ENCODE results near the gene SPATA46. TPM values are rescaled to one million over a fixed set of nuclear protein-coding genes. Genes with fewer than 3 reads are reported as not detected.

Gene SPATA46
- total and polyA plus RNA-seq, 8 donors = not detected

DNA sequence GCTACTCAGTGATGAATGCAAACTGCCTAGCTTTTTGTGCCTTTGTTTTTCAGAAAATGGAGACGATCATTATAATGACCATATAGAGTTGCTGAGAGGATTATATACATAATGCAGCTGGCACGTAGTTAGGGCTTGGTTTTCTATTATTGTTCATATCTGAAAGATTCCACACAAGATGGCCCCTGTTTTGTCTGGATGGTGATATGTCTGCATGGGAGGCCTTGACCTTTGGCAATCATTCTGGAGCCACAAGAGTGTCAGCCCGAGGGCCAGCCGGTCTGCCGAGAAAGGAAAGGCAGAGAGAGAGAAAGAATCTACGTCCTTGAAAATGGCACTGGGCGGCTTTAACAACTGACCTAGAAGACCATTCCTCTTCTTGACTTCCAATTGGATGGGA, 41.0 kb upstream of the SPATA46 start:
- no peaks in the 10 kb centered on the region for H3K9me3 ChIP-seq

DNA sequence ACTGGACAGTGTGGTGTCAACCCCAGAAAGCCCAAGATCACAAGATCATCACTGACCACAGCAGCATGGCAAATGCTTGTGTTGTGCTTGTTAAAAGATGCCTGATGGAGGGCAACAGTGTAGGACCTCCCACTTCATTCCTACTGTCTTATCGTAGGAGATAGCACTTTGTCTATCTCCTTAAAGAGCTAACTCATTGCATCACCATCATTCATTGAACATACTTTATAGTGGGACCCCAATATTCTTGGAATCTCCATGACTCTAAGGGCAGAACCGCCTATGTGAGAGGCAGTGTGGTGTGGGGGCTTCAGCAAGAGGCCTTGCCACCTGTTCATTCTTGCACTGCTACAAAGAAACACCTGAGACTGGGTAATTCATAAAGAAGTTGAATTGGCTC, 40.3 kb upstream of the SPATA46 start:
- no peaks in the 10 kb centered on the region for H3K4me1 ChIP-seq
- H3K9me3 ChIP-seq = no peaks in the 10 kb centered on the region
- intact Hi-C loops (cut with DNase I) = no loop called here
- no peak overlapping the region for H3K4me3 ChIP-seq
- no peaks in the 10 kb centered on the region for H3K36me3 ChIP-seq
- TF ChIP-seq, protein P1, sequence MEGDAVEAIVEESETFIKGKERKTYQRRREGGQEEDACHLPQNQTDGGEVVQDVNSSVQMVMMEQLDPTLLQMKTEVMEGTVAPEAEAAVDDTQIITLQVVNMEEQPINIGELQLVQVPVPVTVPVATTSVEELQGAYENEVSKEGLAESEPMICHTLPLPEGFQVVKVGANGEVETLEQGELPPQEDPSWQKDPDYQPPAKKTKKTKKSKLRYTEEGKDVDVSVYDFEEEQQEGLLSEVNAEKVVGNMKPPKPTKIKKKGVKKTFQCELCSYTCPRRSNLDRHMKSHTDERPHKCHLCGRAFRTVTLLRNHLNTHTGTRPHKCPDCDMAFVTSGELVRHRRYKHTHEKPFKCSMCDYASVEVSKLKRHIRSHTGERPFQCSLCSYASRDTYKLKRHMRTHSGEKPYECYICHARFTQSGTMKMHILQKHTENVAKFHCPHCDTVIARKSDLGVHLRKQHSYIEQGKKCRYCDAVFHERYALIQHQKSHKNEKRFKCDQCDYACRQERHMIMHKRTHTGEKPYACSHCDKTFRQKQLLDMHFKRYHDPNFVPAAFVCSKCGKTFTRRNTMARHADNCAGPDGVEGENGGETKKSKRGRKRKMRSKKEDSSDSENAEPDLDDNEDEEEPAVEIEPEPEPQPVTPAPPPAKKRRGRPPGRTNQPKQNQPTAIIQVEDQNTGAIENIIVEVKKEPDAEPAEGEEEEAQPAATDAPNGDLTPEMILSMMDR (IDR thresholded peaks at IDR 0.05) = no peak
- DNase-seq (no peak), ATAC-seq (no peak), FAIRE-seq (no peak)
- no peak overlapping the region for H3K27ac ChIP-seq
- no peaks in the 10 kb centered on the region for H3K27me3 ChIP-seq
- WGBS, 2 donors = 71 to 76% methylated on average over 2 of the region's 2 CpGs

More for the DNA sequence above, 41.0 kb upstream of the SPATA46 start:
- Histone ChIP-seq H3K4me1 (no peaks in the 10 kb centered on the region), H3K27me3 (no peaks in the 10 kb centered on the region), H3K36me3 (no peaks in the 10 kb centered on the region), H3K27ac (no peak overlapping the region), H3K4me3 (no peak overlapping the region)
- intact Hi-C loops (cut with DNase I) = no loop called here
- FAIRE-seq (no peak), ATAC-seq (no peak), DNase-seq (no peak)
- 87 to 88% methylated on average over 7 of the region's 7 CpGs for WGBS, 2 donors
- TF ChIP-seq, protein P1 (IDR thresholded peaks at IDR 0.05) = no peak

DNA sequence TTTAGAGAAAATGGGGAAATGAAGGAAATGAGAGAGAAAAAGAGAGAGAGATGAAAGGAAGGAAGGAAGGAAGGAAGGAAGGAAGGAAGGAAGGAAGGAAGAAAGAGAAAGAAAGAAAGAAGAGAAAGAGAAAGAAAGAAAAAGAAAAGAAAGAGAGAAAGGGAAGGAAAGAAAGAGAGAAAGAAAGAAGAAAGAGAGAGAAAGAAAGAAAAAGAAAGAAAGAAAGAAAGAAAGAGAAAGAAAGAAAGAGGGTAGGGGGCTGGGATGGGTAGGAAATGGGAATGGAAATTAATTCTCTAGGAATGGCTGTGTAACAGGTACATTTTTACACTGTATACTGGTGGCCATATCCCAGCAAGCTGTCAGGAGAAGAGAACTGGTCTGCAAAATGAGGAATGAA, 39.6 kb upstream of the SPATA46 start:
- Histone ChIP-seq H3K4me3 (no peak overlapping the region), H3K36me3 (no peaks in the 10 kb centered on the region), H3K9me3 (no peaks in the 10 kb centered on the region), H3K27ac (no peak overlapping the region), H3K4me1 (no peaks in the 10 kb centered on the region), H3K27me3 (no peaks in the 10 kb centered on the region)
- ATAC-seq (no peak), DNase-seq (no peak), FAIRE-seq (no peak)
- intact Hi-C loops (cut with DNase I) = no loop called here
- TF ChIP-seq, protein P1 (IDR thresholded peaks at IDR 0.05) = no peak

DNA sequence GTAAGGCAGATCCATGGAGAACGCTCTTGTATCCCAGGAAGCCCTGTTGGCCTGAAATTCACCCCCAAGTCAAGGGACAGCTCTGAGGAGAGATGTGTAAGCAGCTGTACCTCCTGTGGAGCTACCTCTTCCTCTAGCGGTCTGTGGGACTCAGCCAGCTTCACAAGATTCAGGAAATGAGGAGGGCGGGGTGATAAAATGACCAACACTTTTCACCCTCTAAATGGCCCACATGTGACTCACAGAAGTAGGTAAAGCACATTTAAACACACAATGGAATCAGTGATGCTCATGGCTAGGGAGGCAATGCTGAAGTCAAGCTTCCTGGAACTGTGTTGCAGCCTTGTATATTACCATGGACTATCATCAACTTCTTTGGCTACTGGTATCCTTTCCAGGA, 35.3 kb upstream of the SPATA46 start, which contains the start of gene SH2D1B:
TSS of gene SH2D1B (minus strand) at position 135 of the 400 bp plus-strand sequence. CDS start at position 15, 120 bp downstream.
- Histone ChIP-seq H3K9me3 (no peaks in the 10 kb centered on the region), H3K36me3 (no peaks in the 10 kb centered on the region), H3K27me3 (no peaks in the 10 kb centered on the region), H3K4me3 (no peak within 1 kb of the TSS), H3K27ac (no peak within 1 kb of the TSS), H3K4me1 (no peaks in the 10 kb centered on the region)
- TF ChIP-seq, protein P1 (IDR thresholded peaks at IDR 0.05) = no peak
- whole genome bisulfite sequencing, 2 donors = 56 to 57% methylated on average over 3 of the region's 3 CpGs
- no peak for ATAC-seq
- DNase-seq = no peak
- intact Hi-C loops (cut with DNase I) = no loop called here
- no peak for FAIRE-seq

DNA sequence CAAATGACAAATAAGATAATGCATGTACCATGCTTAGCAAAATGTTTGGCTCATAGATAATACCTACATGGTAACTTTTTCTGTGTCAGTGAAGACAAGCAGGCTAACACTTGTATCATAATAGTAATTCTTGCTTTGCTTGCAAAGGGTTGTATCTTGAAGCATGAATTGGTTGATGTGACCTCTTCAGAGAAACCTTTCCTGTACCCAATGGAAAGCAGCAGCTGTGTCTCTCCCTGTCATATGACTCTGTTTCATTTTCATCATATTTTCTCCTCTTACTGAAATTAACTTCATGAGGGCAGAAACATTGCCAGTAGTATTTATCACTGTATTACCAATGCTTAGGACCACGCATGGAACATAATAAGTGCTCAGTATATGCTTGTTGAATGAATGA, 30.9 kb upstream of the SPATA46 start:
- no peak overlapping the region for H3K4me3 ChIP-seq
- intact Hi-C loops (cut with DNase I) = no loop called here
- 87 to 90% methylated on average over 1 of the region's 1 CpG for WGBS, 2 donors

More for the DNA sequence above, 30.9 kb upstream of the SPATA46 start:
- Histone ChIP-seq H3K36me3 (no peaks in the 10 kb centered on the region), H3K4me1 (no peaks in the 10 kb centered on the region), H3K9me3 (no peaks in the 10 kb centered on the region), H3K27ac (no peak overlapping the region), H3K27me3 (no peaks in the 10 kb centered on the region)
- ATAC-seq (no peak), FAIRE-seq (no peak), DNase-seq (no peak)
- TF ChIP-seq, protein P1 (IDR thresholded peaks at IDR 0.05) = no peak

All from pancreas (tissue), 10 donors.